CD4-positive, alpha-beta T cell treated with Interleukin-15 for 4 hours (primary cell): ENCODE measurements around the gene ZYX.

Experiments used
- DNase-seq: peaks from one replicate; pipeline ENCODE4 v3.0.0-alpha.2; 2020; ENCODE audit warnings: low spot score

ZYX gene

DNA sequence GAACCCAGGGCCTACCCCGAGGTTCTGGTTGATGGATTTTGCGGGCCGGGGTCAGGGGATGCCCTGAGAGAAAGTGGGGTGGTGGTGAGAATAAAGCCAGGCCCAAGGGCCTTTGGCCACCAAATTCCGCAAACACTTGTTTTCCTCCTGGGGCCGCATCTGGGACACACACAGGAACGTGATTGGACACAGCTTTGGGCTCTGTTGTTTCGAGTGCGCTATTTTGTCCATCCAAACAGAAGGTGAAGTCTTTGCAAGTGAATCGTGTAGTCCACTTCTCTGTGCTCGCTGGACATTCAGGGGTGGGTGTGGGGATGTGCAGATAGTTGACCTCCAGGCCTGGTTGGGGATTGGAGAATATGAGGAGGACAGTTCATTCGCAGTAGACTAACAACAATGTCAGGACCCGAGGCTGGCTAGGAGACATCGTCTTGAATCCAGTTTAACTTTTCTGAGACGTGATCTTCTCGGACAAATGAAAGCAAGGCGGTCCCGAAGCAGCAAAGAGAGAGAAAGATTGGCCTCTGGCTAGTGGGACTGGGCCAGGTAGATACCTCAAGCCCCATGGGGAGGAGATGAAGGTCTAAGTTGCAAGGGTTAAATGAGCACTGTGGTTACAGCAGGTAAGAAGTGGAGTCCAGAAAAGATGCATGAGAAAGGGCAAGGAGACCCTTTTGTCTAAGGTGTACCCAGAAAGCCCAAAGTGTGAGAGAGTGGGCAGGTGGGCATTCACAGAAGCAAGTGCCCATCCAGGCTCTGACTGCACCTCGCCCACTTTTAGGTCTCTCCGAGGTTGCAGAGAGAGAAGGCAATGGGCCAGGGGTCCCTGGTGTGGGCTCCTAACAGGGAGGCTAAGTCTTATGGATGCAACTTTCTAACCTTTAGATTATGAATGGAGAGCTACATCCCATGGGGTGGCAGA lies 17.9 kb upstream of the ZYX start:
- DNase-seq = no peak

DNA sequence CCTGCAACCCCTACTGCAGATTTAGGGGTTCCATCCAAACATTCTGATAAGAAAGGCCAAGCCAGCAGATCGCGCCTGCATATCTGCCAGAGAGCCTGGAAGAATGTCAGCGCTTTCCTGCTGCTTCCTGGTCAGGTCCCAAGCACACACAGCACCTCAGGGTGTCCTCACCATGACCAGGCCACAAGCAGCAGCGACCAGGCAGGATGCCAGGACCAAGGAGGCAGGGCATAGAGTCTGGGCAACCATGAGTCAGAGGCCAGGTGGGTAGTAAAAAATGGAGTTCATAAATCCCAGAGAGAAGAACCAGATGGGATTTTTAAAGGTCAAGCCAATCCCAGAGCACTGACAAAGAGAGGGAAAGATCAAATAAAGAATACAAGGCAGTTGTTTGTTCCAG lies 13.2 kb upstream of the ZYX start:
- no peak for DNase-seq

DNA sequence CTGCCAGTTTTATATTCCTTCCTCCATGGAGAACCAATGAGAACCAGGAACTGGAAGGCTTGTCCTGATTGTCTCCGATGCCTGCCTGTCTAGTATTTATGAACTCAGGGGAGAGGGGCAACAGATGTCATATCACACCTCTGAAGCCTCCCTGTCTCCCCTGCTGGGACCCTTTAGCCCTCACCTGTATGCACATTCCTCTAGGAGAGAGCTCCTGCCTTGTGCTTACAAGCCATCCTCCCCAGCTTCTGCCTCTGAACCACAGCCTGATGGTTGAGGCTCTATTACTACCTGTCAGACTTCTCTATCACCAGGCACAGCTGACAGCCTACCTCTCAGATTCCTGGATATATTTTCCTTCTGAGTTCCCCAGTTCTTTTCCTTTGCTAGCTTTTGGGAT lies 12.8 kb upstream of the ZYX start:
- DNase-seq = no peak

DNA sequence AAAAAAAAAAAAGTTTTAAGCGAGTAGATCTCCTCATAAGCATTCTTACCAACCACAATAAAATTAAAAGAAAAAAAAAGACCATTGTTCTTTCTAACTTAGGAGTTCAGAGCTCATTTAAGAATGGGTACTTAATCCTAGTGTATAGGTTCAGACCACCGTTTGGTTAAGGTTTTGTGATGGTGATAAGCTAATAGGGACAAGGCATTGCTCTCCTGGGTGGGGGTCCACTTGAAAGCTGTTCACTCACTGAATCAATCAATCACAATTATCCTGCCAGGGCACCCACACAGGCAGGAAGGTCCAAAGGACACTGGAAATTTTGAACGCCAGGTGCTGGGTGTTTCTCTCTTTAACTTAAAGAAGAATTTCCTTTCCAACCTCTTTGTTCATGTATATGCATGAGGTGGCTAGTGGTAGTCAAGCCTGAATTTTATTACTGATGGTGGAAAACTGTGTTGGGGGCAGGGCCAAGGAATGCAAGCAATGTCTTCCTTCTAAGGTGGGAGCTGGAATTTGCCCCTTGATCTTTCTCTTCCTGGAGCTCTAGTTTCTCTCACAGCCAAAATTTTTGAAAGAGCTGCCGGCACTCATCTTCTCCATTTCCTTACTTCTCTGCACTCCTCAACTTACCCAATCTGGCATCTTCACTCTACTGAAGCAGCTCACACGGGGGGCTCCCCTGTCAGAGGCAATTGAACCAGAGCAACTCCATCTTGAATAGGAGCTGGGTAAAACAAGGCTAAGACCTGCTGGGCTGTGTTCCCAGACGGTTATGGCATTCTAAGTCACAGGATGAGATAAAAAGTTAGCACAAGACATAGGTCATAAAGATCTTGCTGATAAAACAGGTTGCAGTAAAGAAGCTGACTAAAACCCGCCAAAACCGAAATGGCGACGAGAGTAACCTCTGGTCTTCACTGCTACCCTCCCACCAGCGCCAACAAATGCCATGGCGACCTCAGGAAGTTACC lies 11.2 kb upstream of the ZYX start:
- no peak for DNase-seq

DNA sequence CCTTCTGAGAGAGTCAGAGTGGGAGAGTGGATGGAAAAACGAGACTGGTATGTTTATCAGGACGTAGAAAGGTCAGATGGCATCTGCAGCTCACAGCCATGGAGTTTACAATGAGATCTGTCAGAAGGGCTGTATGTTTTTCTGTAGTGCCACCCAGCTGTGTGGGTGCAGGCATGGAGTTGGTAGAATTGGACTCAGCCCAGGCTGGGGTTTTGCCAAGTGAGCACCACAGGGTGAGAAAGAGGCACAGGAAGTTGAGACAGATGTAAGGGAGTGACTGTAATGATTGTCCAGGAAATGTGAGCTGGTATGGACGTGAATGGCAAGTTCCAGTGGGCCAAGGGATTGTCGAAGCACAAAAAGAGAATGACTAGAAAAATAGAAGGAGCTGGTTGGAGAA lies 9.1 kb upstream of the ZYX start:
- DNase-seq = peak; percentile 60

GRCh38 chr7:143373255-143373794 lies 7.8 kb upstream of the ZYX start:
- DNase-seq = no peak

DNA sequence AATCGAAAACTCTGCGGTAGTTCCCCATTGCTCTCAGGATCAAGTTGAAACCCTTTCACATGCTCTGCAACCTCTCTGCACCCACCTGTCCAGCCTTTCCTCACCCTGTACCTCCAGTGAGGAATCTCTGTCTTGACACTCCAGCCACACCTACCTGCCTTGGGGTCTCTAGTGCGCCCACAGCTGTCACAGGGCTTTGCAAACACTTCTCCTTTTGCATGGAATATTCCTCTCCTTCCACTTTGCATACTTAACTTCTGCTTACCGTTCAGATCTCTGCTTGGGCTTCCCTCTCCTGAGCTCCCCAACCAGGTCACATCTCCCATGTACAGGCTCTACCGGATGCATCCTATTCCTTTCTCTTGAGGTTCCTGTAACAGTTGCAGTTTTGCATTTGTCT lies 6.6 kb upstream of the ZYX start:
- DNase-seq = no peak

DNA sequence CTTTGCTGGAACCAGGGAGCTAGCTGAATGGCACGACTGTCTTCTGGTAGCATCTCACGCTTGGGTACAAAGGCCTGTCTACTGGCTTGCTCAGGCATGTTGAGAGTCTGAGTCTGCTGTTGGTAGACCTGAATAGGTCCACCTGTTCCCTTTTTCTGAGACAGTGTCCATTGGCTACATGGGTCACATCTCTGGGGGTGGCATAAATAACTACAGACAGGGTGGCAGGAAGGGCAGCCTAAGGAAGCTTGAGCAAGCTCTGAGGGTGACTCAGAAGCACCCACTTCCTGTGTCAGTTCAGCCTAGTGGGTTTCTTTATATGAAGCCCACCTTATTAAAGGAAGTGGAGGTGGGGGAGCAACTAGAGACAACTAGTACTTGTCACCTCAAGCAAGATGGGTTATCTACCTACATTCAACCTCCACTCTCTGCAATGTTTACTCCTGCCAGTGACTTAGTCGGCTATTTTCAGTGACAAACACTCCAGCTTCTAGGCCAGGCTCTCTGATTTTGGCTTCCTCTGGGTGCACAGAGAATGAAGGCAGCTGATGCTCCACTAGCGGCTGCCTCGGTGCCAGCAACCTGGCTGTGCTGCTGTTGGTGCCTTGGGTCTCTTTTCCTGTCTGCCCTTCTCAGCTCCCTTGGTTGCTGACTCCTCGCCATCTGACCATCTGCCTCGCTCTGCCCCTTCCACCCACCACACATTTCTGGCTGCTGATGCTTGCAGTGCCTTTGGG lies 5.7 kb upstream of the ZYX start:
- peak; percentile 70 for DNase-seq

DNA sequence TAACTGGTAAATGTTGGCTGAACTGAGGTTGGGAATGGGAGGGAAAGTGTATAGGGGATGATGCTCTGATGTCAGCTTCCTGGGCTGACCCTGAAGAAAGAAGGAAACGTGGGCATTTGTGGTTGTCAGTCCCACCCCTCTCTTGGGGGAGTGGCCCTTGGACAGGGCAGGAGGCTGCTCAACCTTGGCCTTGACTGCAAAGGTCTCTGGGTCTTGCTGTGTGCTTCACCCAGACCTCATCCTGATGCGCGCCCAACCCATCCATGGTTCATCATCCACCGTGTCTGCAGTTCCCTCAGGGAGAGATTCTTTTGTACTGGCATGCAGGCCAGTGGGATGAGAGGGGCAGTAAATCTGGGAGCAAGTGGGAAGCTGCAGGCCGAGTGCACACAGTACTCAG lies 4.7 kb upstream of the ZYX start:
- DNase-seq = no peak

GRCh38 chr7:143379611-143380259 lies 1.4 kb upstream of the ZYX start:
- DNase-seq = peak; percentile 14

DNA sequence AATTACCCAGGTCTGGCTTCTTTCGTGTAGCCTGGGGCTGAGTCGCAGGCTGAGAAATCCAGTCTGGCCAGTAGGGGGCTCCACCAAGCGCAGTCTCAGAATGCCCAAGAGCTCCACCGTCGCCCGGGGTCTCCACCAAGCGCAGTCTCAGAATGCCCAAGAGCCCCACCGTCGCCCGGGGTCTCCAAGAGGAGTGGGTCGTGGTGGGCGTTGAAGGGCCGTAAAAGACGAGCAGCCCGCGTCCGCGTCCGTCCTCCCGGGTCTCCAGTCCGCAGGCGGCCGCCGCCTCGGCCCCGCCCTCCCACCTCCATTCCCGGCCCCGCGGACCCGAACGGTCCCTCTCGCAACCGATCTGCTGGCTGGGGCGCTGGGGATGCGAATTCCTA lies 892 bp upstream of the ZYX start:
- DNase-seq = peak; percentile 89

DNA sequence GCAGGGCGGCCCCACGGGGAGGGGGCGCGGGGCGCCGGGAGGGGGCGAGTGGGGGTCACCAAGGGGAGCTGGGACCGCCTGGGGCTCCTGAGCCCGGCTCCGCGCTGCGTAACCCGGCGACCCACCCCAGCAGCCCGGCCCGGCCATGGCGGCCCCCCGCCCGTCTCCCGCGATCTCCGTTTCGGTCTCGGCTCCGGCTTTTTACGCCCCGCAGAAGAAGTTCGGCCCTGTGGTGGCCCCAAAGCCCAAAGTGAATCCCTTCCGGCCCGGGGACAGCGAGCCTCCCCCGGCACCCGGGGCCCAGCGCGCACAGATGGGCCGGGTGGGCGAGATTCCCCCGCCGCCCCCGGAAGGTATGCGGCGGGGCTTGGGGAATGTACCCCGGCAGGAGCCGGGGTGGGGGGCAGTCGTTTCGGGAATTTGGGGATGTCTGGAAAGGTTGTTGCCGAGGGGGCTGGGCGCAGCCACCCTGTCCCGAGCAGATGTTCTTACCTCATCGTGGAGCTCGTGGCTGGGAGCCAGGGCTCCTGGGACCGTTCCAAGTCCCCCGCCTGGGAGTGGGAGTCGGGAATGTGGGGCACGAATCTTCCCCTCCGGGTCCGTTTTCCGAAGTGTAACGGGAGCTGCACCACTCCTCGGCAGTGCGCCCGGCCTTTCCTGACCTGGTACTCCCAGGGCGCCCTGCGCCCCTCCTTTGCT lies 431 bp downstream of the ZYX start:
- no peak for DNase-seq

DNA sequence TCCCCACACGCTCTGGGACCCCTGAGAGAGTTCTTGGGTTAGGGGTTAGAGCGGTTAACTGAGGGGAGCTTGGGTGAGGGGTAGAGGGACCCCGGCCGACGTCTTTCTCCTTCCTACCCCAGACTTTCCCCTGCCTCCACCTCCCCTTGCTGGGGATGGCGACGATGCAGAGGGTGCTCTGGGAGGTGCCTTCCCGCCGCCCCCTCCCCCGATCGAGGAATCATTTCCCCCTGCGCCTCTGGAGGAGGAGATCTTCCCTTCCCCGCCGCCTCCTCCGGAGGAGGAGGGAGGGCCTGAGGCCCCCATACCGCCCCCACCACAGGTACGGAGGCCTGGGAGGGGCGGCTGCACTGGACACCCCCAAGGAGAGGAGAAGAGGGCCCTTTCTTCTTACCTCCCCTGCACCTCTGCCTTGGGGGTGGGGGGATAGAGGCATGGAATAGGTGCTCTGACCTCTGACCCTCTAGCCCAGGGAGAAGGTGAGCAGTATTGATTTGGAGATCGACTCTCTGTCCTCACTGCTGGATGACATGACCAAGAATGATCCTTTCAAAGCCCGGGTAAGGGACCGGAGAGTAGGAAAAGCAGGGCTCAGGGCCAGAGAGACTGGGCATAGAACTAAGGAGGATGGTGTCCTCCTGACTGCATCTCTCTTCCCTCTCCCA lies 1.1 kb downstream of the ZYX start:
- DNase-seq = no peak

DNA sequence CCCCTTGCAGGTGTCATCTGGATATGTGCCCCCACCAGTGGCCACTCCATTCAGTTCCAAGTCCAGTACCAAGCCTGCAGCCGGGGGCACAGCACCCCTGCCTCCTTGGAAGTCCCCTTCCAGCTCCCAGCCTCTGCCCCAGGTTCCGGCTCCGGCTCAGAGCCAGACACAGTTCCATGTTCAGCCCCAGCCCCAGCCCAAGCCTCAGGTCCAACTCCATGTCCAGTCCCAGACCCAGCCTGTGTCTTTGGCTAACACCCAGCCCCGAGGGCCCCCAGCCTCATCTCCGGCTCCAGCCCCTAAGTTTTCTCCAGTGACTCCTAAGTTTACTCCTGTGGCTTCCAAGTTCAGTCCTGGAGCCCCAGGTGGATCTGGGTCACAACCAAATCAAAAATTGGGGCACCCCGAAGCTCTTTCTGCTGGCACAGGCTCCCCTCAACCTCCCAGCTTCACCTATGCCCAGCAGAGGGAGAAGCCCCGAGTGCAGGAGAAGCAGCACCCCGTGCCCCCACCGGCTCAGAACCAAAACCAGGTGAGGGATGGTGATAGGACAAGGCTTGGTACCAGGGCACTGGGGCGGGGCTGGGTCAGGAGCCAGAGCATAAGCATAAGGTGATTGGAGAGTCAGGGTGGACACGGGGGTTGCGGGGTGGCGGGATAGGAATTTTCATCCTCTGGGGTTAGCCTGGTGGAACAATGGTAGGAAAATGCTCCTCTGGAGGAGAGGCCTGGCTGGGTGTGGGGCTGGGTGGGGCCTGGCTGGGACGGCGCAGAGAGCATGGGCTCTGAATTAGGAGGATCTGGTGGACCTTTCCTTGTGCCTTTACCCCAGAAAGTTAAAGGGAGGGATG lies 1.9 kb downstream of the ZYX start:
- DNase-seq = no peak

DNA sequence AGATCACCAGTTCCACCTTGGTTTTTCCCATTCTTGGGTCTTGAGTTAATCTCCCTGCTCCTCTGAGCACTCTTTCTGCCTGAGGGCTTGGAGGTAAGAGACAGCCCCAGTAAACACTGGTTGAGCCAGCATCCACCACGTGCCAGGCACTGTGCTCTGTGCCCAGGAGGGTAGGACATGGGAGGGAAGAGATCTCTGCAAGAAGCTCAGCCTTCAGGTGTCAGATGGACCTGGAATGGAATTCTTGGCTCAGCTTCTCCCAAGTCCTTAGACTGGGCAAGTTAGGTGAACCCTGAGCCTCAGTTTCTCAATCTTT lies 2.5 kb downstream of the ZYX start:
- DNase-seq = no peak

DNA sequence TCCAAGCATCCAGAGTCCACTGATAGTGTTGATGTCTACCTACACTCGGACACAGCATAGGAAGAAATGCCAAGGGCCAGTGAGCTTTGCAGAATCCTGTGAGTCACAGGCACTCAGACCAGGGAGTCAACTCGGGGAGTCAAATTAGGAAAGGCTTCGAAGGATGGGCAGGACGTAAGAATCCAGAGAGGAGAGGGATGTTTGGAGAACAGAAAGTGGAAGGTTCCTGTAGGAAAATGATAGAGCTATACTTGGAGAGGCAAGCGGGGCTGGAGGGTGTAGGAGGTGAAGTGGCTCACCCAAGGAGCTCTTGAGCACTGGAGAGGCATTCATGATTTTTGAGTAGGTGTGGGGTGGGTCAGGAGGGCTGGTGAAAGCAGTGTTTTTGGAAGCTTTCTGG lies 3.0 kb downstream of the ZYX start:
- DNase-seq = no peak

DNA sequence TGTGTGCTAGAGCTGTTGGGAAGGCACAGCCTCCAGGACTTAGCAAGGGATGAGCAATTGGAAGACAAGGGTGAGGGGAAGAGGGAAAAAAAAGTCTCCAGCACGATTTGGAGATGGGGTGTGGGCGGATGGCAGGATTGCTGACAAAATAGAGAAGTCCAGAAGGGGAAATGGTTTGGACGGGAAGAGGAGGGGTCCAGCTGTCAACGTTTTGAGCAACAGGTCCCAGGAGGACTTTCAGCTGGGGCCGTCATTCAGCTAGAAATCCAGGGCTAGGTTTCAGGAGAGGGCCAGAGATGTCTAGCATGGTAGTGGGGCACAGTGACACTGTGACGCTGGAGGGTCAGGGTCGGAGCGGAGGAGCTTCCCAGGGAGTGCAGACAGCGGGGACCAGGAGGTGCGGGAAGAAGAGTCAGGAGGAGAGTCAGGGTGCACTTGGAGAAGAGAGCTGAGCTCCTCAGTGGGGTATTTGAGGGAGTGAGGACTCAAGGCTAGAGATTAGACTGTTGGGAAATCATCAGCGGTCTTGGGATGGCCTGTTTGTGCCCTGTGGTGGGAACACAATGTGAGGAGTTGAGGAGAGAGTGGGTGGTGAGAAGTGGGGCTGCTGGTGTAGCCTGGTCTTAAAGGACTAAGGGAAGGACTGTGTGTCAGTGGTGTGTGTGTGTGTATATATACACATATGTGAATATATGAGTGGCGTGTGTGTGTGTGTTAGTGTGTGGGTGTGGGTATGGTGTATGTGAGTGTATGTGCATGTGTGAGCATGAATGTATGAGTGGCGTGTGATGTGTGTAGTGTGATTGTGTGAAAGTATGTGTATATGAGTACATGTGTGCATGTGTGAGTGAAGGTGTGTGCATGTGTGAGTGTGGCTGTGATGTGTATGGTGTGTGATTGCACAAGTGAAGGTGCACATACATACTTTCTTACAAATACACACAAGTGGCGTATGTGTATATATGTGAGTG lies 3.8 kb downstream of the ZYX start:
- no peak for DNase-seq
